GM12864 (cell line): Measurements from ENCODE around the gene MPND.

Source experiments
- DNase-seq: peaks from one replicate; pipeline ENCODE4 v3.0.0-alpha.2; 2011; ENCODE audit warnings: low read depth
- H3K4me3 ChIP-seq: 2 replicates; pipeline ENCODE4 v1.5.1; 2011; ENCODE audit warnings: mild to moderate bottlenecking, low read depth, low read length, control low read depth
- CTCF ChIP-seq: IDR thresholded peaks from 2 replicates; pipeline ENCODE4 v1.5.1; 2011; ENCODE audit warnings: low read depth, mild to moderate bottlenecking, moderate library complexity, low read length, control low read depth, inconsistent platforms; ENCODE audit errors: missing control alignments

MPND gene

DNA sequence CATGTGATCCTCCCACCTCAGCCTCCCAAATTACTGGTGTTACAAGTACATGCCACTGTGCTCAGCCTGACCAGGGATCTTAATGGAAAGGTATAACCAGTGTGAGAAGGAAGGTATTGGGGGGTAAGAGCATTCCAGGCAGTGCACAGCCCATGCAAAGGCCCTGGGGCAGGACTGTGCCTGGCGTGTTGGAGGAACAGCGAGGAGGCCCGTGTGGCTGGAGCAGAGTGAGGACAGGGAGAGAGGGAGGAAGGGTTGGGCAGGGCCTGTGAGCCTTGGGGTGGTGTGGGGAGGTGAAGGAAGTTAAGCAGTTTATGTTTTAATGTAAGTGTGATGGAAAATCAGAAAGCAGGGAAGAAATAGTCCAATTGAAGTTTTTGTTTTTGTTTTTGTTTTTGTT is 42.8 kb upstream of the MPND start:
- TF ChIP-seq CTCF, result no peak
- no peak overlapping the region for H3K4me3 ChIP-seq
- no peak for DNase-seq

DNA sequence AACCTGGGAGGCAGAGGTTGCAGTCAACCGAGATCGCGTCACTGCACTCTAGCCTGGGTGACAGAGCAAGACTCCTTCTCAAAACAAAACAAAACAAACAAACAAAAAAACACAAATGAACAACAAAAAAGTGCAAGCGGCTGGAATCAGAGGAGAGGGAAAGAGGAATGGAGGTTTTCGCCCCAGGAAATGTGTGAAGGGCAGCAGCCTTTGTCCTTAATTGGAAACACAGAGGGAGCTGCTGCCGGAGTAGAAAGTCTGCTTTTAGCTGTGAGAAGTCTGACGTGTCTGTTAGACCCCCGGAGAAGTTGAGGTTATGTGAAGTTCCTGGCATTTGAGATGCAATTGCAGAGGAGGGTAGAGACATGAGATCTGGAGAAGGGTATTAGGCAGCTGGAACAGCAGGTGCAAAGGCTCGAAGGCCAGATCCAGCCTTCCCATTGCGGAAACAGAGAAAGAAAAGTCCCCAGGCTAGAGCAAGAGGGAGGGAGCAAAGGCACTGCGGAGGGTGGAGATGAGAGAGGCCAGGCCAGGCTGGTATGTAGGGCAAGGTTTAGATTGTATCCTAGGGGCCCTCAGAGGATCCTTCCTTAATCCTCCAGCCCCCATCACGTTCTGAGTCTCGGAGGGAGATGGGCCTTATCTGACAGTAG is 41.6 kb upstream of the MPND start:
- H3K4me3 ChIP-seq, result no peak overlapping the region
- no peak for DNase-seq
- TF ChIP-seq CTCF, result no peak

DNA sequence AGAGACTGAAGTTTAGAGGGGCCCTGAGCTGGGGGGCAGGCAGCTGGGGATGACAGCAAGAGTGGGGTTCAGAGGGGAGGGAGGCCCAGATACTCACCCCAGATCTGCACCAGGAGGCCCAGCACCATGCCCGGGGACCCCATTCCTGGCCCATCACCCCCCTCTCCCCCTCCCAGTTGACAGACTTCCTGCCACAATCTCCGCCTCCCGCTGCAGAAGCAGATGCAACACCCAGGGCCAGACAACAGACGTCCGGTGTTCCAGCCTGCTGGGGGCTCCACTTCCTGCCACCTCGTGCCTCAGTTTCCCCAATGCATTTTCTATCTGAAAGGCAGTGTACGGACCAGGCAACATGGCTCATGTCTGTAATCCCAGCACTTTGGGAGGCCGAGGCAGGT is 41.1 kb upstream of the MPND start, which contains the start of gene TMIGD2:
Gene TMIGD2, minus strand, starts transcription at position 147 of the 398 bp plus-strand sequence. Its CDS starts 4 bp downstream, at position 143.
- no peak for DNase-seq
- no peak within 1 kb of the TSS for H3K4me3 ChIP-seq

DNA sequence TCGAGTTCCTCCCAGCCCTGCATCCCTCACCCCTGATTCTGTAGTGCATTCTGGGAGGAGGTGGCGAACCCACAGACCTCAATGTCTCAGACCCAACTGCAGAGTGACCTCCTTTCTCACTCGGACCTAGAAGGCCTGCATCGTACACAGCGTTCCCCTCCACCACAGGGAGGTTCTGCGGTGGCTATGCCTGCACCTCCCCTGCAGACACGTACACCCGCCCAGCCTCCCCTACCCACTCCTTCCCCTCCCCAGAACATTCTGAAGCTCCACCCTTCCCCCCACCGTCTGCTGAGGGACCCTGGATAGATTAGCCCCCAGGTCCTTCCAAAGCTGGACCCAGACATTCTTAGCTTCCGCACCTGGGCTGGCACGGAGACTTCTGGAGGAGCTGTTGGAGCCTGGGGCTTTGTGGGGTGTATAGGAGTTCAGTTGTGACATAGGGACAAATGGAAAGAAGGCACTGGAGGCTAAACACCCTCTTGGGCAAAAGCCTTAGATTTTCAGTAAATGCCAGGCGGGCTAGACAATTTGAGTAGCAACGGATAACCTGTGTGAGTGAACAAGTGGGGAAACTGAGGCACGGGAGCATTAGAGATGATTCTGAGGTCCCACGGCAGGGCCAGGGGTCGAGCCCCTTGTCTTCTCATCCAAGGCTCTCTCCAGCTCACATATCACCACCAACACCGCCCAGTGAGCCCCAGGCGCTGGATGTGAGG is 39.4 kb upstream of the MPND start:
- no peak for TF ChIP-seq CTCF
- no peak overlapping the region for H3K4me3 ChIP-seq
- no peak for DNase-seq

More for the DNA sequence above, 41.1 kb upstream of the MPND start, which contains the start of gene TMIGD2:
- TF ChIP-seq CTCF, result no peak

GRCh38 chr19:4304538-4305256 is 38.7 kb upstream of the MPND start, which contains the start of gene FSD1:
Gene FSD1, plus strand, starts transcription at chr19:4304598. Its CDS starts 149 bp downstream, at chr19:4304747.
- H3K4me3 ChIP-seq, result no peak within 1 kb of the TSS
- no peak for DNase-seq
- TF ChIP-seq CTCF, result no peak

DNA sequence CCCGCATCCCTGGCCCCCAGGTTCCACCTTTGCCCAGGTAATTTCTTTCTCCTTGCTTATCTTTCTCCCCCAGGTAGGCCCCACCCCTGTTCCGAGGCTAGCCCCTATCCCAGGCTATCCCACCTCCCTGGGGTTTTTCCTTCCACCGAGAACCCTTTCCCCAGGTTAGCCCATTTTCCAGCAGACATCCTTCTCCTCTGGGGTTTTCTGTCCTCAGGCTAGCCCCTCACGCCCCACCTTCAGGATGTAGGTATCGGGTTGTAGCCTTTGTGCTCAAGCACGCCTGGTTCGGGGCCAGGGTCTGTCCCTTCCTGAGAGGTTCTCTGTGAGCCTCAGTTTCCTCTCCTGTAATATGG is 38.1 kb upstream of the MPND start:
- H3K4me3 ChIP-seq, result no peak overlapping the region
- TF ChIP-seq CTCF, result no peak
- DNase-seq, result no peak
